HPDE6-E6E7 (cell line): ENCODE data around the gene STK40.

Source experiments
- DNase-seq: peaks from one replicate; pipeline ENCODE4 v3.0.0; 2011; ENCODE audit warnings: missing footprints; ENCODE audit errors: extremely low spot score

Gene STK40

GRCh38 chr1:36369061-36369861 lies 16.5 kb downstream of the STK40 start:
- DNase-seq: peak; percentile 84

- no peak for DNase-seq
These were observed 17.9 kb downstream of the STK40 start for GRCh38 chr1:36367798-36368197.

GRCh38 chr1:36367066-36367465 lies 18.7 kb downstream of the STK40 start:
- DNase-seq: no peak

GRCh38 chr1:36366091-36366661 lies 19.5 kb downstream of the STK40 start:
- DNase-seq: no peak

GRCh38 chr1:36365381-36365780 lies 20.3 kb downstream of the STK40 start:
- no peak for DNase-seq

GRCh38 chr1:36359911-36360550 lies 25.7 kb downstream of the STK40 start:
- DNase-seq: peak; percentile 32

- no peak for DNase-seq
These were observed 26.3 kb downstream of the STK40 start for GRCh38 chr1:36359383-36359782.

- no peak for DNase-seq
These were observed 27.1 kb downstream of the STK40 start for GRCh38 chr1:36358514-36359084.

- DNase-seq: no peak
These were observed 29.9 kb downstream of the STK40 start for GRCh38 chr1:36355811-36356210.

- no peak for DNase-seq
These were observed 31.2 kb downstream of the STK40 start for GRCh38 chr1:36354486-36354885.

- peak; percentile 44 for DNase-seq
These were observed 32.5 kb downstream of the STK40 start for GRCh38 chr1:36352910-36353878.

- DNase-seq: no peak
These were observed 33.4 kb downstream of the STK40 start for GRCh38 chr1:36352125-36352909.

GRCh38 chr1:36351227-36351977 lies 34.3 kb downstream of the STK40 start:
- peak; percentile 88 for DNase-seq

- peak; percentile 65 for DNase-seq
These were observed 35.0 kb downstream of the STK40 start for GRCh38 chr1:36350659-36351226.

- DNase-seq: no peak
These were observed 35.9 kb downstream of the STK40 start for GRCh38 chr1:36349839-36350238.

- no peak for DNase-seq
These were observed 36.5 kb downstream of the STK40 start for GRCh38 chr1:36349241-36349671.

GRCh38 chr1:36346741-36347370 lies 38.9 kb downstream of the STK40 start:
- DNase-seq: no peak

- DNase-seq: no peak
These were observed 40.4 kb downstream of the STK40 start for GRCh38 chr1:36345353-36345752.

- no peak for DNase-seq
These were observed 41.4 kb downstream of the STK40 start for GRCh38 chr1:36344395-36344680.
